Prostate gland (tissue), 2 donors: ENCODE data around the gene DSTN.

Source experiments
- CTCF ChIP-seq, 4 experiments: fragments of 200-600 bp in 2 of 4; fragments of 450-650 bp in 2 of 4; sonication (generic) in 2 of 4; IDR thresholded peaks; 1 replicate in 3 of 4; 2 replicates in 1 of 4; pipeline ENCODE4 v1.5.1; 2016 to 2019; ENCODE audit warnings: antibody characterized with exemption in 4 of 4, mild to moderate bottlenecking in 2 of 4, moderate library complexity in 2 of 4
- POLR2AphosphoS5 ChIP-seq: sonication (generic); formaldehyde crosslinking; IDR thresholded peaks from one replicate; pipeline ENCODE4 v1.6.1; 2017; ENCODE audit warnings: antibody characterized with exemption

- TF ChIP-seq POLR2AphosphoS5 (no peak), CTCF (IDR thresholded peaks at IDR 0.05) (no peak)
Measured at GRCh38 chr20:17633221-17633849, 63.5 kb downstream of the DSTN start.
